ENCODE measurements around the gene TWF2.

Gene TWF2

DNA sequence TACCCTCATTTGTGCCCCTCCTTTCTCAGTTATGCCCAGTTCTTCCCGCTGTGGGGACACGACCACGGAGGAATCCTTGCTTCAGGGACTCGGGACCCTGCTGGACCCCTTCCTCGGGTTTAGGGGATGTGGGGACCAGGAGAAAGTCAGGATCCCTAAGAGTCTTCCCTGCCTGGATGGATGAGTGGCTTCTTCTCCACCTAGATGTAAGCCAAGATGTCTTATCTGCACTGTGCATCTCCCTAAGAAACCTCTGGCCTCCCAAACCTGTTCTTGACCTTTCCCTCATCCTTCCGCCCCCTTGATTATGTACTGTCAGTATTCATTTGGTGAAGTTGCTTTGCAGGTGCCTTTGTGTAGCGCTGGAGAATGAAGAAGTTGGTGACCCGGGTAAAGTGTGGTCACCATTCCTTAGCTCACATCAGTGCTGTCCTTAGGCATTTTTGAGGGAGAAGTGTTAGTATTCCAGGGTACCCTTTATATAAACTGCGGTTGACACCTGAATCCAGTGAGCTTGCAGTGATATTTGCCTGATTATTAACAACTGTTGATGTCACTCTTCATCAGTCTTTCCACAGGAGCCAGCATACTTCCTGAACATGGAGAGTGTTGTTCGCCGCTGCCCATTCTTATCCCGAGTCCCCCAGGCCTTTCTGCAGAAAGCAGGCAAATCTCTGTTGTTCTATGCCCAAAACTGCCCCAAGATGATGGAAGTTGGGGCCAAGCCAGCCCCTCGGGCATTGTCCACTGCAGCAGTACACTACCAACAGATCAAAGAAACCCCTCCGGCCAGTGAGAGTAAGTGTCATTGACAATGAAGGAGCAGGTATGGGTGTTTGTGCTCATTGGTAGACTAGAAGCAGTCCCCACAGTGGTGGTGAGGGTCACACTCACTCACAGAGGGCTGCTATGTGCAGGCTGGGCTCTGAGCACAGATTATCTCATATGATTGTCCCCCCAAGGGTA lies 40.0 kb downstream of the TWF2 start:
- DNase-seq (ENCODE audit: low spot score), result no peak
- in situ Hi-C loops (cut with MboI; ENCODE audit: low sequenced_read_pairs, unreplicated experiment), result no loop called here
- no peak for TF ChIP-seq CTCF (IDR thresholded peaks at IDR 0.05; ENCODE audit: borderline replicate concordance, control extremely low read depth, extremely low read depth, insufficient read depth, missing control alignments)

- no peak for TF ChIP-seq CTCF (IDR thresholded peaks at IDR 0.05; ENCODE audit: borderline replicate concordance, control extremely low read depth, extremely low read depth, insufficient read depth, missing control alignments)
- DNase-seq (ENCODE audit: low spot score), result peak; percentile 99
- in situ Hi-C loops (cut with MboI; ENCODE audit: low sequenced_read_pairs, unreplicated experiment), result no loop called here
Measured at GRCh38 chr3:52197842-52198625, 40.9 kb downstream of the TWF2 start, which contains the start of gene ALAS1. Gene ALAS1 (plus strand): TSS chr3:52198160. CDS start chr3:52199242, 1,082 bp downstream.

DNA sequence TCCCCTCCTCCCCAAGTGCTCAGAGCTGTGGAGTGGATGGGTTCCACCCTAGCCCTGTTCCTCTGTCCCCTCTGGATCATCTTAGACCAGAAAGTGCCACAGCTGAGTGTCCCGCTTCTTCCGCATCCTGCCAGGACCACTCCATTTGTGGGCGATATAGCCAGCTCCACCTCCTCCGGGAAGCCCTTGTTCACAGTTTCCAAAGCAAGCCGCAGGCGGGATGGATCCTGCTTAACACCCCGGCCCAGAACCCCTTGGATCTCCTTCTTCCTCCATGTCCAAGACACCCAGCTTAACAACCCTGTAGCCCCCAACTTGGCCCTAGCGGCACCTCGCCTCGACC lies 41.5 kb downstream of the TWF2 start:
- TF ChIP-seq CTCF (IDR thresholded peaks at IDR 0.05; ENCODE audit: borderline replicate concordance, control extremely low read depth, extremely low read depth, insufficient read depth, missing control alignments), result no peak
- in situ Hi-C loops (cut with MboI; ENCODE audit: low sequenced_read_pairs, unreplicated experiment), result no loop called here
- no peak for DNase-seq (ENCODE audit: low spot score)

- in situ Hi-C loops (cut with MboI; ENCODE audit: low sequenced_read_pairs, unreplicated experiment), result no loop called here
- TF ChIP-seq CTCF (IDR thresholded peaks at IDR 0.05; ENCODE audit: borderline replicate concordance, control extremely low read depth, extremely low read depth, insufficient read depth, missing control alignments), result no peak
- no peak for DNase-seq (ENCODE audit: low spot score)
Measured at GRCh38 chr3:52196977-52197376, 42.0 kb downstream of the TWF2 start.

GRCh38 chr3:52195823-52196331 lies 43.1 kb downstream of the TWF2 start:
- TF ChIP-seq CTCF (IDR thresholded peaks at IDR 0.05; ENCODE audit: borderline replicate concordance, control extremely low read depth, extremely low read depth, insufficient read depth, missing control alignments), result no peak
- in situ Hi-C loops (cut with MboI; ENCODE audit: low sequenced_read_pairs, unreplicated experiment), result no loop called here
- DNase-seq (ENCODE audit: low spot score), result no peak

DNA sequence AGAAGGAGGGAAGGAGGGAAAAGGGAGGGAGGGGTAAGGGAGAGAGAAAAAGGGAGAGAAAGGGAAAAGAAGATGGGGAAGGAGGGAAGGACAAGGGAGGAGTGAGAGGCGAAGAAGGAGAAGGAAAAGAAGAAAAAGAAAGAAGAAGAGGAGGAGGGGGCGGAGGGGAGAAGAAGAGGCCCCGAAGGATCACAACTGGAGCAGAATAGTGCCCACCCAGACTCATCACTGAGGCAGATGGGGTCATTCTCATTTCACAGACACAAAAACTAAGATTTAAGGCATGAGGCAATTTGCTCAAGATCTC lies 43.7 kb downstream of the TWF2 start:
- in situ Hi-C loops (cut with MboI; ENCODE audit: low sequenced_read_pairs, unreplicated experiment), result no loop called here
- no peak for TF ChIP-seq CTCF (IDR thresholded peaks at IDR 0.05; ENCODE audit: borderline replicate concordance, control extremely low read depth, extremely low read depth, insufficient read depth, missing control alignments)
- DNase-seq (ENCODE audit: low spot score), result no peak
